Memory B cell (primary cell): ENCODE results near the gene SLC44A3.

Experiments
- ATAC-seq: fragments of 150-1000 bp; cut with Tn5 transposase; 2 replicates; pipeline ENCODE4 v1.10.0; 2021; ENCODE audit warnings: low read depth, mild to moderate bottlenecking, moderate library complexity
- DNase-seq, 2 donors: peaks; one replicate each; pipeline ENCODE4 v3.0.0; 2022; ENCODE audit warnings: low spot score in 2 of 2
- H3K27ac Mint-ChIP-seq: one replicate; pipeline ENCODE4 v1.8.0; 2022; ENCODE audit warnings: mild to moderate bottlenecking, moderate library complexity, mixed read lengths
- H3K27me3 Mint-ChIP-seq: one replicate; pipeline ENCODE4 v1.8.0; 2022; ENCODE audit warnings: mixed read lengths
- H3K36me3 Mint-ChIP-seq: one replicate; pipeline ENCODE4 v1.8.0; 2022; ENCODE audit warnings: mild to moderate bottlenecking, mixed read lengths
- H3K4me1 Mint-ChIP-seq: one replicate; pipeline ENCODE4 v1.8.0; 2022; ENCODE audit warnings: mixed read lengths
- H3K4me3 Mint-ChIP-seq: one replicate; pipeline ENCODE4 v1.8.0; 2022; ENCODE audit warnings: mild to moderate bottlenecking, moderate library complexity, mixed read lengths
- H3K9me3 Mint-ChIP-seq: one replicate; pipeline ENCODE4 v1.8.0; 2022; ENCODE audit warnings: mixed read lengths

The SLC44A3 gene

DNA sequence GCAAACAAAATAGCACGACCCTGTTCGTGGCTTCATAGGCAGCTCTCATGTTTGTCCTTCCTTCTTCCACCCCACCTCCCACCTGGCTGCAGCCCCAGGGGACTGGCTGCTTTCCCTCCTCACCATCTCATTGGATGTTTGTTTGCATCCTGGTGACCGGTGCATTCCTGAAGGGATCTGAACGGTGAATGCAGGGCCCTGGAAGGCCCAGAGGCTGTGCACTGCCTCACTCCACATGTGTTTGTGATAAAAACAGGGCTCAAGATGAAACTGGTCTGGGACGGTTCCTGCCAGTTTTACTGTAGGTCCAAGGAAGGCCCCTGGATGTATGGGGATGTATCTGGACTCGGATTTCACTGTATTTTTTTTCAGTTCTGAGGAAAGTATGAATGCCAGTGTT, 63.9 kb downstream of the SLC44A3 start:
- no peak for DNase-seq
- no peaks in the 10 kb centered on the region for H3K9me3 Mint-ChIP-seq
- H3K4me1 Mint-ChIP-seq, result peaks cover 6% of the 10 kb centered on the region
- H3K27me3 Mint-ChIP-seq, result no peaks in the 10 kb centered on the region
- no peak overlapping the region for H3K4me3 Mint-ChIP-seq
- ATAC-seq, result no peak
- no peaks in the 10 kb centered on the region for H3K36me3 Mint-ChIP-seq
- H3K27ac Mint-ChIP-seq, result no peak overlapping the region

DNA sequence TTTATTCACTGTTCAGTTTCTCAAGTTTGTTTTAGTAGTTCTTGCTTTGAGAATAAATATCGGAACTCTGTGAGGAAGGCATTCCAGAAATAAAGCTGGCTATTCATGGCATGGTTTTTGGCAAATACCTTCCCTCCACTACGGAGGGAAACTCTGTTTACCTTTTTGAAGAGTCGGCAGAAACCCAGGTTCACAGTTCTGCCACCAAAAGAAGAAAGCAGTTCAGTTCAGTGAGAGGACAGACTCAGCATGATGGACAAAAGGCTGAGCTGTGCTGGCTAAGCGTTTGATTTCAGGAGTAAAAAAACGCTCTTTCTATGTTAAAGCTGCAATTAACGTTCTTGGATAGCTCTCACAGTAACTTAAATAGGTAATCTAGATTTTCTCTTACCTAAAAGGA, 64.3 kb downstream of the SLC44A3 start:
- no peak overlapping the region for H3K4me3 Mint-ChIP-seq
- peaks cover 6% of the 10 kb centered on the region for H3K4me1 Mint-ChIP-seq
- no peaks in the 10 kb centered on the region for H3K36me3 Mint-ChIP-seq
- H3K27ac Mint-ChIP-seq, result no peak overlapping the region
- H3K9me3 Mint-ChIP-seq, result no peaks in the 10 kb centered on the region
- DNase-seq (no peak), ATAC-seq (no peak)
- H3K27me3 Mint-ChIP-seq, result no peaks in the 10 kb centered on the region

DNA sequence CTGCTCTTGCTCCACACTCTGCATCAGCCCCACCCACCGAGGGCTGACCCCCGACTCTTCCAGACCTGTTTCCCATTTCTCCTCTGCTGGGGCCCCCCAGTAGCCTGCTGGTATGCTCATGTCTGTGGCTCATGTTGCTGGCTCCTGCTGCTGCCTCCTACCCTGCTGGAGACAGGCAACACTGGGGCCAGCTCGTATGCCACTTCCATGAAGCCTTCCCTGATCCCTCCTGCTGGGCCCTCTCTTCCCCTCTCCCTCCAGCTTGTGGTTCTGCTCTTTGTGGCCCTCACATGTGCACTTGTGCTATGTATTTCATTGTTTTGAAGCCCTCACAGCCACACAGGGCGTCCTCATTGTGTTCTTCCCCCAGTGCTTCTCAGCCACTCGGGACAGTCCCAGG, 66.2 kb downstream of the SLC44A3 start:
- DNase-seq (no peak), ATAC-seq (no peak)
- Mint-ChIP-seq H3K9me3 (no peaks in the 10 kb centered on the region), H3K4me3 (no peak overlapping the region), H3K4me1 (peaks cover 6% of the 10 kb centered on the region), H3K36me3 (no peaks in the 10 kb centered on the region), H3K27me3 (no peaks in the 10 kb centered on the region), H3K27ac (no peak overlapping the region)

DNA sequence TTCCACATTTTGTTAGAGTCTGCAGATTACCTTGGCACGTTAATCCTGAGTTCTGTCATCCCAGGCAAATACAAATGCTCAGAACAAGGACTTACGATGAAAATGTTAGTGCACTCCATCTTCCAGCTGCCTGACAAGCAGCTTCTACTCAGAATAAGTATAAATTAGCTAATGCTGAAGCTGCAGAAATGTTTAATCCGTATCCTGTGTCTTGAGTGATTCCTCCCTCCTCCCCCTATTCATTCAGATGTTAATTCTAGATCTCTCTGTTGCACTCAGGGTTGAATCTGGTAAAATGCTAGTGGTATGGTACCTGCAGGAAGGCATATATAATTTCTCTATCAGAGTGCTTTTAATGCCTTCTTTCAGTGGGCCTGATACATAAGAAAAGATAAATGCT, 66.9 kb downstream of the SLC44A3 start:
- Mint-ChIP-seq H3K9me3 (no peaks in the 10 kb centered on the region), H3K36me3 (no peaks in the 10 kb centered on the region), H3K27me3 (no peaks in the 10 kb centered on the region), H3K27ac (no peak overlapping the region), H3K4me3 (no peak overlapping the region), H3K4me1 (peaks cover 6% of the 10 kb centered on the region)
- no peak for ATAC-seq
- no peak for DNase-seq

DNA sequence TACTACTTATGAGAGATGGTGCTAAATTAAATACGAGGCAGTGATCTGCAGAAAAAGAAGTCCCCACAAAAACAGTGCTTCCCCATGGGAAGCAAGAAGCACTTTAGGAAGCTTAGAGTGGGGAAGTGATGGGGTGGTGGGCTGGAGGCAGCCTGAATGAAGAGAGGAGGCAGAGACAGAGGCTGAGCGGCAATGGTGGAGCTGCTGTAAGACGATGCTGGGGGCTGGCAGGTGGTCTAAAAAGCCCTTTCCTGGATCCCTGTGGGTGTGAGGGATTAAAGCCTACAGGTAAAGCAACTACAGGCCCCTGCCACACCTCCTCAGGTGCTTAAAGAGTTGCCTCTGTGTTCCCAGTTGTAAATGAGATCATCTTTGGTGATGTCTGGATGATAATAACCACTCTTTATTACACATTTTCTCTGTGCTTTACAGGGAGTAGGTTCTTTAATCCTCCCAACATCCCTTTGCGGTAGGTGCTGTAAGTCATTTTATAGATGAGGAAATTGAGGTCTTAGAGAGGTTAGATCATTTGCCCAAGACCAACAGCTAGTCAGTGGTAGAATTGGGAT, 67.5 kb downstream of the SLC44A3 start:
- Mint-ChIP-seq H3K36me3 (no peaks in the 10 kb centered on the region), H3K27ac (no peak overlapping the region)

DNA sequence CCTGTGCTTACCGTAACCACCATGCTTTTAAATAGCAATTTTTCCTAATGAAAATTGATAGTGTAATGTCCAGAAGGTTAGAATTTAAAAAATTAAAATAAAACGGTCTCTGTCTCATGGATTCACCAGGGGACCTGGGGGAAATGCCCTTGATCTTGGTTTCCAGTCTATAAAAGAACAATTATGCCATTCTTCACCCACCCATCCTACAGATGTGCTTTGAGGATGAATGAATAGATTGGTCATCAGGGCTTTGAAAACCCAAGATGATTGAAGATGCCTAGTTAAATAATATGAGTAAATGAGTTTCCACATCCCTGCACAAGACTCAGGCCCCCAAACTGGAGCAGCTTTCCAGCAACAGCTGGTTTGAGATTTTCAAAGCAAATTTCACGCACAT, 68.0 kb downstream of the SLC44A3 start:
- no peaks in the 10 kb centered on the region for H3K9me3 Mint-ChIP-seq
- no peak overlapping the region for H3K4me3 Mint-ChIP-seq
- ATAC-seq, result no peak
- peaks cover 5% of the 10 kb centered on the region for H3K4me1 Mint-ChIP-seq
- H3K27ac Mint-ChIP-seq, result no peak overlapping the region
- no peaks in the 10 kb centered on the region for H3K36me3 Mint-ChIP-seq
- peaks cover 2% of the 10 kb centered on the region for H3K27me3 Mint-ChIP-seq
- DNase-seq, result no peak

More for the DNA sequence above, 67.5 kb downstream of the SLC44A3 start:
- peaks cover 2% of the 10 kb centered on the region for H3K27me3 Mint-ChIP-seq
- peaks cover 6% of the 10 kb centered on the region for H3K4me1 Mint-ChIP-seq
- H3K4me3 Mint-ChIP-seq, result no peak overlapping the region
- ATAC-seq, result no peak
- H3K9me3 Mint-ChIP-seq, result no peaks in the 10 kb centered on the region
- DNase-seq, result no peak

DNA sequence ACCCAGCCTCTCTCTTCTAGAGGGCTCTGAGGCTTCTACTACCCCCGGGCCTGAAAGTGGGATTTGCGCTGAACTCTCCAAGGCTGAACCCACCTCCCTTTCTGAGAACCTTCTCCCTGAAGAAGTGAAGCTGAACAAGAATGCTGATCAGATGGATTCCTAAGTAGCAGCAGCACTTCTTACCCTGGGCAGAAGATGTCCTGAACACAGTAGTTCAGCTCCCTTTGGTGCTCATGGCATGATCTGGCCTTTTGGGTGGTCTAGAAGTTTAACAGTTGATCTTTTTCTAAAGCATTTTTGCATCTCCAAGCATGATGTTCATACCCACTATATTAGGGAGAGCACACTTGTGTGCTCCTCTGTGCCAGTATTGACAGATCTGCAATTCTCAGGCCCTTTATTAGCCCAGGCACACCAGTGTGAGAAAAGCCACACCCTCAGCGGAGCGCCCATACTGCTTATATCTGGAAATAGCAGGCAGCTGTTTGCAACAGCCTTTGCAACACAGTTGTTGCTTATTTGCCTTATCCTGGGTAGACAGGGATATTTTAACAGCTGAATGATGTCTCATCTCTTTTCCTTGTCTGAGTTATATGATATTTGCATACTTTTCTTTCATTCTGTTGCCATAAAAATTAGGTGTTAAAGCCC, 72.6 kb downstream of the SLC44A3 start:
- Mint-ChIP-seq H3K9me3 (no peaks in the 10 kb centered on the region), H3K27me3 (peaks cover 4% of the 10 kb centered on the region), H3K36me3 (no peaks in the 10 kb centered on the region), H3K4me1 (no peaks in the 10 kb centered on the region), H3K27ac (no peak overlapping the region), H3K4me3 (no peak overlapping the region)
- ATAC-seq (no peak), DNase-seq (no peak)

DNA sequence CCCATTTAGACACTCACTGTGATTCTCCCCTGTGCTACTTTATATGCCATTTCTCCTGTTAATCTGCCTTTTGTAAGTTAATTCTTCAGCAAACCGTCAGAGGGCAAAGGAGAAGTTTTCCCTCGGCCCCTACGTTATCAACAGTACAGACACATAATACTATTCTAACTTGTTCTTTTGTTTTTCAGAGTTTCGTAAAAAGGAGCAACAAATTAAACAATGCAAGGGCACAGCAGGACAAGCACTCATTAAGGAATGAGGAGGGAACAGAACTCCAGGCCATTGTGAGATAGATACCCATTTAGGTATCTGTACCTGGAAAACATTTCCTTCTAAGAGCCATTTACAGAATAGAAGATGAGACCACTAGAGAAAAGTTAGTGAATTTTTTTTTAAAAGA, 74.5 kb downstream of the SLC44A3 start:
- Mint-ChIP-seq H3K36me3 (no peaks in the 10 kb centered on the region), H3K4me1 (no peaks in the 10 kb centered on the region), H3K4me3 (no peak overlapping the region), H3K27me3 (peaks cover 4% of the 10 kb centered on the region), H3K27ac (no peak overlapping the region), H3K9me3 (no peaks in the 10 kb centered on the region)
- DNase-seq (no peak), ATAC-seq (no peak)

DNA sequence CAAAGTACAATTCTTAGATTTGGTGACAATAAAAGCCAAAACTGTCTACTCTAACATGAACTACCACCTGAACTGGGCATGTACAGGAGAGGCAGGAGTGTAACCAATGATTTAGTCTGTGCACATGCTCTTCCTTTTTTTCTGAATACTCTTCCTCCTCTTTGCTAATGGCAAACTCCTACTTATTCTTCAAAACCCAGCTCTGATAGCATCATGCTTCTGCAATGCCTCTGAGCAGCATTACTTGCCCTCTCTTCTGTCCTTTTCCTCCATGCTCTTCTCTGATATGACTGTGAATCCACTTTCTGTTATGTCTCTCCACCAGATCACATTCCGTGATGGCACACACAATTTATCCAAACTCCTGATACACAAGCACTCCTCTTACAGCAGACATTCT, 75.4 kb downstream of the SLC44A3 start:
- H3K4me1 Mint-ChIP-seq, result no peaks in the 10 kb centered on the region
- H3K4me3 Mint-ChIP-seq, result no peak overlapping the region
- no peak overlapping the region for H3K27ac Mint-ChIP-seq
- no peaks in the 10 kb centered on the region for H3K36me3 Mint-ChIP-seq
- peaks cover 4% of the 10 kb centered on the region for H3K27me3 Mint-ChIP-seq
- ATAC-seq (no peak), DNase-seq (no peak)
- H3K9me3 Mint-ChIP-seq, result no peaks in the 10 kb centered on the region

- Mint-ChIP-seq H3K9me3 (no peaks in the 10 kb centered on the region), H3K27me3 (peaks cover 3% of the 10 kb centered on the region), H3K4me3 (no peak overlapping the region), H3K36me3 (no peaks in the 10 kb centered on the region), H3K27ac (no peak overlapping the region), H3K4me1 (no peaks in the 10 kb centered on the region)
- ATAC-seq, result no peak
- no peak for DNase-seq
Measured at GRCh38 chr1:94898491-94899385, 78.6 kb downstream of the SLC44A3 start.

GRCh38 chr1:94899756-94900155, 79.6 kb downstream of the SLC44A3 start:
- DNase-seq, result no peak
- Mint-ChIP-seq H3K4me1 (no peaks in the 10 kb centered on the region), H3K36me3 (no peaks in the 10 kb centered on the region), H3K4me3 (no peak overlapping the region), H3K27ac (no peak overlapping the region), H3K9me3 (no peaks in the 10 kb centered on the region), H3K27me3 (peaks cover 3% of the 10 kb centered on the region)
- ATAC-seq, result no peak

DNA sequence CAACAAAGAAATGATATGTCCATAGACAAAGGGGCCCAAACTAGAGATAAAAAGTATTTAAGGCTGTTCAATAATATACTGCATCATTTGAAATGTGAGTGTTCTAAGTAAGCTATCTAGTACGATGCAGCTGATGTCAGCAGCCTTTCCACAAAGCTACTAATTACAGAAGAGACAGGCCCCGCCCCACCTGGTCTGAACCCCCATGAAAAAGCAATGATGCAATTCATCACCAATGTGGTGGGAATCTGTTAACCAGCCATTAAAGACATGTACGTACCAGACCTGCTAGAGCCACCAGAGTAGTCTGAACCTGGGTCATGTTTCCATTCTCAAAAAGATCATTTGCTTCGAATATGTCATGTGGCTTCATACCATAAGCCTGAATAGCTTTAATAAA, 81.7 kb downstream of the SLC44A3 start:
- H3K27ac Mint-ChIP-seq, result no peak overlapping the region
- H3K4me3 Mint-ChIP-seq, result no peak overlapping the region
- no peaks in the 10 kb centered on the region for H3K4me1 Mint-ChIP-seq
- DNase-seq, result no peak
- no peaks in the 10 kb centered on the region for H3K9me3 Mint-ChIP-seq
- no peaks in the 10 kb centered on the region for H3K27me3 Mint-ChIP-seq
- no peaks in the 10 kb centered on the region for H3K36me3 Mint-ChIP-seq
- ATAC-seq, result no peak

DNA sequence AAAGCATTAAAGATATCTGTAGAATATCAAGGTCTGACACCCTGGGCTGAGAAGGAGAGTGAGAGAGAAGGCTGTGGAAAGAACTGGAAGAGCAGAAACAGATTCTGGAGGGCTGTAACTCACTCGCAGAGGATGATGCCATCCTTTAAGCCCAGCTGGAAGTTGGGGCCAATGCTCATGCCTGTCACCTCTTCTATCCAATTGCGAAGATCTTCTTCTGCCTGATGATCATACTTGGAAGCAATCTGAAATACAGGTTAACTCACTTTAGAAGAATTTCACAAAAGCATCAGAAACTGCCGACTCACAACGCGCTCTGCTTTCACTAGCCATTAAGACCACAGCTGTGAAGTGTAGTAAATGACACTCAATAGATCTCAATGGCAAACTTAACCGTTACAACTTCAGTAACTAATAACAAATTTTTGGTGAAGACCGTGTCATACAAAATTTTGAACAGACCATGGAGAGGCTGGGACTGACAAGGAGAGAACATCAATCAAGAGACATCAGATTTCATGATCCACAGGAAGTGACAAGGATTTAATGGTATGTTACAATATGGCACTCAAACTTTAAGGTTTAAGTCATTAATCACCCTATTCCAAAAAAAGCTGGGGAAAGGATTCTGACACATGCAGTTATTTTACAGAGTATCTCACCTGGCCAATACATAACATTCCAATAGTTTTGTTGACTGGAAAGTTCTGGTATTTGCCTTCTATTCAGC, 83.3 kb downstream of the SLC44A3 start:
- Mint-ChIP-seq H3K4me3 (no peak overlapping the region), H3K9me3 (no peaks in the 10 kb centered on the region), H3K27ac (no peak overlapping the region), H3K36me3 (no peaks in the 10 kb centered on the region), H3K4me1 (no peaks in the 10 kb centered on the region), H3K27me3 (peaks cover 5% of the 10 kb centered on the region)
- ATAC-seq, result no peak
- no peak for DNase-seq

DNA sequence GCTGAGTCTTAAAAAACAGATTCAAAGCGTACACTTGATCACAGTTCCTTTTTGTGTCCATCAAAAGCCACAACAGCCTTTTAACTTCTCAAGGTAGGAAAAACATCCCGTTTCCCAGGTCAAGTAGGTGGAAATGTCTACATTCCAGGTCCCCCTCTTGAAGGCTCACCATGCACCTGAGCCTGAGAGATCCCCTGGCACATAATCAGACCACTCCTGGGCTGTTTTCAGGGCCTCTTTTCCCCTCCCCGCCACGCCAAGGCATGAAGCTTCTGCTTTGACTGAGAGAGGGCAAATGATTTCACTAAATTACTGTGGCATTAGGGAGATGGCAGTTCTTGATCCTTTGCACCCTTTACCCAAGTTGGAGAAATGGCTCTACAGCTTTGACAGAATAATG, 85.0 kb downstream of the SLC44A3 start:
- Mint-ChIP-seq H3K4me3 (no peak overlapping the region), H3K27me3 (peaks cover 8% of the 10 kb centered on the region), H3K27ac (no peak overlapping the region), H3K9me3 (no peaks in the 10 kb centered on the region), H3K4me1 (no peaks in the 10 kb centered on the region), H3K36me3 (peaks cover 2% of the 10 kb centered on the region)
- DNase-seq, result no peak
- ATAC-seq, result no peak
